AG04449 (cell line): ENCODE data around the gene CCNYL1.
"Not testable (repeated sequence)": the region's sequence is repeated elsewhere in the genome, so short reads cannot be mapped to it uniquely, and the experiment has no call there.

ENCODE experiments used
- CTCF ChIA-PET: fragments of 350-600 bp; formaldehyde crosslinking; extraction: SDS; loops from one replicate; lab custom pipeline; 2021; ENCODE audit warnings: antibody characterized with exemption; lab: Yijun Ruan, JAX
- POLR2A ChIA-PET: fragments of 400-600, 350-600 bp; formaldehyde crosslinking; extraction: SDS; loops from one replicate; lab custom pipeline; 2020; ENCODE audit warnings: antibody characterized with exemption, inconsistent platforms; lab: Yijun Ruan, JAX
- DNase-seq: peaks from one replicate; pipeline ENCODE4 v3.0.0-alpha.2; 2010; ENCODE audit warnings: low read depth, low spot score
- H3K4me3 ChIP-seq: 2 replicates; pipeline ENCODE4 v1.5.1; 2011; ENCODE audit warnings: low read depth, mild to moderate bottlenecking, control low read depth, low read length
- TF ChIP-seq, protein P1 (sequence below): IDR thresholded peaks from one replicate; pipeline ENCODE4 v1.5.1; 2011; ENCODE audit warnings: mild to moderate bottlenecking, moderate library complexity, low read length, control low read depth, inconsistent platforms; ENCODE audit not compliant: insufficient read depth; ENCODE audit errors: missing control alignments

CCNYL1 gene

DNA sequence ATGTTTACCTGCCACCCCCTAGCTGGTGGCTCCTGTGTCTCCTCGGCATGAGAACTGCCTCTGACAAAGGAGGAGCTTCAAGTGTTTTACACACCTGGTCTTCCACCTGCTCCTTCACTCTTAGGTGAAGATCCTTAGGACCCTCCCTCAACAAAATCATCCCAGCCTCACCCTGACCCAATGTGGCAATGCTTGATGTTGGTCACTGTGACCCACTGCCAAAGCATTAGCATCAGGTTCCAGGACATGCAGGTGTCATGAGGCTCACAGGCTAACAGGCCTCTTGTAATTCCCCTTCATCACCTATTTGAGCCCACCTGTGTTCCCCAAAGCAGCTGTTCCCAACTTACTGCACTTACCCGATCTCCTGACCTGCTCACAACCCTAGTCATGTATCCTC lies 48.5 kb downstream of the CCNYL1 start:
- ChIA-PET CTCF (interaction anchor here (0.6 to 10.4 kb wide), 3 partner anchors 13 to 281 kb away, joined by 3 to 79 read pairs (median 13); no protein-coding TSS in a partner anchor), POLR2A (no interaction called here)
- TF ChIP-seq, protein P1, sequence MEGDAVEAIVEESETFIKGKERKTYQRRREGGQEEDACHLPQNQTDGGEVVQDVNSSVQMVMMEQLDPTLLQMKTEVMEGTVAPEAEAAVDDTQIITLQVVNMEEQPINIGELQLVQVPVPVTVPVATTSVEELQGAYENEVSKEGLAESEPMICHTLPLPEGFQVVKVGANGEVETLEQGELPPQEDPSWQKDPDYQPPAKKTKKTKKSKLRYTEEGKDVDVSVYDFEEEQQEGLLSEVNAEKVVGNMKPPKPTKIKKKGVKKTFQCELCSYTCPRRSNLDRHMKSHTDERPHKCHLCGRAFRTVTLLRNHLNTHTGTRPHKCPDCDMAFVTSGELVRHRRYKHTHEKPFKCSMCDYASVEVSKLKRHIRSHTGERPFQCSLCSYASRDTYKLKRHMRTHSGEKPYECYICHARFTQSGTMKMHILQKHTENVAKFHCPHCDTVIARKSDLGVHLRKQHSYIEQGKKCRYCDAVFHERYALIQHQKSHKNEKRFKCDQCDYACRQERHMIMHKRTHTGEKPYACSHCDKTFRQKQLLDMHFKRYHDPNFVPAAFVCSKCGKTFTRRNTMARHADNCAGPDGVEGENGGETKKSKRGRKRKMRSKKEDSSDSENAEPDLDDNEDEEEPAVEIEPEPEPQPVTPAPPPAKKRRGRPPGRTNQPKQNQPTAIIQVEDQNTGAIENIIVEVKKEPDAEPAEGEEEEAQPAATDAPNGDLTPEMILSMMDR: no peak

DNA sequence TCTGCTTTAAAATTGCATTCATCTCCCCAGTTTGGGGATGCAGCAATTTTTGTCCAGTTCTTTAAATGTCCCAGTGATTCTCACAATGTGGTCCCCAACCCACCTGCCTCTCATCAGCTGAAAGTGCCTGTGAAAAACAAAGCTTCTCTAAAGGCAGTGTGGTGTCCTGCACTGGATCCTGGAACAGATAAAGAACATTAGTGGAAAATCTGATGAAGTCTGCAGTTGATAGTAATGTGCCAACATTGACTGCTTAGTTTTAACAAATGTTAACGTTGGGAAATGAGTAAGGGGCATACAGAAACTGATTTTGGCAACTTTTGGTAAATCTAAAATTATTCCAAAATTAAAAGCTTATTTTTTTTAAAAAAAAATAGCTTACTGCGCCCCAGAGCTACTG lies 49.0 kb downstream of the CCNYL1 start:
- ChIA-PET CTCF (interaction anchor here (1.3 to 10.4 kb wide), 3 partner anchors 10 to 280 kb away, joined by 5 to 79 read pairs (median 13); no protein-coding TSS in a partner anchor), POLR2A (no interaction called here)
- TF ChIP-seq, protein P1: no peak
- DNase-seq: no peak
- no peak overlapping the region for H3K4me3 ChIP-seq

More for the DNA sequence above, 48.5 kb downstream of the CCNYL1 start:
- no peak overlapping the region for H3K4me3 ChIP-seq
- no peak for DNase-seq

DNA sequence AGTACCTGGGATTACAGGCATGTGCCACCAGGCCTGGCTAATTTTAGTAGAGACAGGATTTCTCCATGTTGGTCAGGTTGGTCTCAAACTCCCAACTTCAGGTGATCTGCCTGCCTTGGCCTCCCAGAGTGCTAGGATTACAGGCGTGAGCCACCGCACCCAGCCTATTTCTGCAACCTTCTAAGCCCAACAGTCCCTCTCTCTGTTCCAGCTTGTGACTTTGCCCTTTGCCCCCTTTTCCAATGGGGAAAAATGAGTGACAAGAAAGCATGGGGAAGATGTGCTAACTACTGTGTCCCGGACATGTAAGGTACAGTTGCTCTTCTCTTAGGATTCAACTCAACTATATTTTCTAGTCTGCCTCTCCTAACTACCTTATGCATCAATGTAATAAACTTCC lies 50.0 kb downstream of the CCNYL1 start:
- POLR2A ChIA-PET, DNase-seq, H3K4me3 ChIP-seq: not testable (repeated sequence)
- CTCF ChIA-PET: interaction anchor here (0.8 to 10.4 kb wide), 4 partner anchors 9 to 312 kb away, joined by 3 to 79 read pairs (median 9); no protein-coding TSS in a partner anchor

DNA sequence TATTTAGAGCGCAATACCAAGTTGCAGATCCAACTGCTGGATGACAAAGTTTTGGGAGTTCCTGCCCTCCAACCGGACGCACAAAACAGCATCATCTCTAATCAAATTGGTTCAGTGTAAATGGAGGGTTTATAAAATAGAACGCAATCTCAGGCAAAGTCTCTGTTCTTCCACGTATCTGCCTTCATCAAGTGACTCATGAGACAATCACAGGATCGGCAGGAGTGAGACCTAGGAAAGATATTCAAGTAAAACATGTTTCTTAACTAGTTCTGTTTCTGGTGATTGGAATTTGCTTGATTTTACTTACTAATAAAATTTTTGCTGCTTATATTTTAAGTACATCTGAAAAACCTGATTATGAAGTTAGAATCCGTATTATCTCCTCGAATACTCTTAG lies 50.7 kb downstream of the CCNYL1 start:
- no peak overlapping the region for H3K4me3 ChIP-seq
- no peak for DNase-seq
- POLR2A ChIA-PET: no interaction called here
- CTCF ChIA-PET: interaction anchor here (0.8 to 10.4 kb wide), 3 partner anchors 15 to 312 kb away, joined by 3 to 79 read pairs (median 13); no protein-coding TSS in a partner anchor
- TF ChIP-seq, protein P1: no peak

DNA sequence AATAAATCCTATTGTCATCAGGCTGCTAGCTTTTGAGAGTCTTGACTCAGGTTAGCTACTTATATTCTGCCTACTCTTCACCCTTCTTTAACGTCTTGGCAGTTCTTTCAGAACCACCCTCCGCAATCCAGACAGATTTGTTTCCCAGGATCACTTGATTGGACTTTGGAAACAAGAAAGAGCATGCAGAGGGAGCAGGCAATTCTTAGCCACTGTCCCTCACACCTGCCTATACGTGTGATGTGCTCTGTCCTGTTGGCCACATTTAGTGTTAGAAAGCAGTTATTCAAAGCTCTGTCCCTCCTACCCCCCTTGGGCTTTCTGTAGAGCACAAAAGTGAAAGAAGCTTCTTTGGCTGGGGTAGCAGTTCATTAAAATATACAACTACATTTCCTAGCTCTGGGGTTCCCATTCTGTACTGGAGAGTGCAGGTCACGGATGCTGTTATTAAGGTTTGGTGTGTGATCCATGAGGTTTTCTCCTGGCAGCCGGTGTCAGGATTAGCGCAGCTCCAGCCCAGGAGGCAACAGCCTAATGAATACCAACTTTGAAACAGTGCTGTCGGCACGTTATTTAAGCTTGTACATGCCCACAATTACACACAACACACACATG lies 52.0 kb downstream of the CCNYL1 start:
- ChIA-PET POLR2A (no interaction called here), CTCF (interaction anchor here (0.7 to 10.4 kb wide), 7 partner anchors 10 to 310 kb away, joined by 3 to 79 read pairs (median 3); no protein-coding TSS in a partner anchor)
- H3K4me3 ChIP-seq: no peak overlapping the region
- DNase-seq: no peak
- TF ChIP-seq, protein P1: no peak

DNA sequence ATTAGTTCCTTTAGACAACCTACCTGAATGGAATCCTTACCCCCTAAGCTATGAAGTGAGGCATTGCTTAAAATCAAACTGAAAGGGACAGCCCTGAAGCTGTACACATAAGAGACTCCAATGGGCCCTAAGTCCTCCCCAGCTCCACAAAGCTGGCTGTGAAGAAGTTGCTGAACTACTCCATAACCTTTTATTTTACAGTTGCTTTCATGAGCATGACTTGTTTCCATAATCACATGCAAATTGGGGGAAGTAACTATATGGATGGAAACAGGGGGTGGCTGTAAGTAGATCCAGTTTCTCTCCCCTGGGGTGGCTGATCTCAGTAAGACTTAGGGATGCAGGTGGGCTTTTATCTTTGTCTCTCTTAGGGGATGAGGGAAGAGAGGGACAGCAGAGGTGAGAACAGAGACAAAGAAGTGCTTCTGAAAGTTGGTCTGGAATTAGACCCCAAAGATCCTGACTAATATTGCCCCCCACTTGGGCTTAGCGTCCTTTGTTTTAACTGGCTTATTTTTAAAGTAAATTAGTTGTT lies 52.7 kb downstream of the CCNYL1 start:
- H3K4me3 ChIP-seq: no peak overlapping the region
- ChIA-PET CTCF (interaction anchor here (0.9 to 10.4 kb wide), 6 partner anchors 17 to 964 kb away, joined by 3 to 79 read pairs (median 3); no protein-coding TSS in a partner anchor), POLR2A (no interaction called here)
- no peak for DNase-seq
- TF ChIP-seq, protein P1: no peak
